Activated T-cell treated with anti-CD3 and anti-CD28 coated beads, Interleukin-2, amount 50 U/mL, for 24 hours (primary cell): ENCODE data around the gene PRR12.

Experiments
- DNase-seq: peaks from one replicate; pipeline ENCODE4 v3.0.0-alpha.2; 2020
- H3K27ac Mint-ChIP-seq: 2 replicates; pipeline ENCODE4 v1.8.0; 2020; ENCODE audit warnings: mild to moderate bottlenecking, mixed read lengths
- H3K27me3 Mint-ChIP-seq: 2 replicates; pipeline ENCODE4 v1.8.0; 2020; ENCODE audit warnings: mixed read lengths
- H3K36me3 Mint-ChIP-seq: 2 replicates; pipeline ENCODE4 v1.8.0; 2020; ENCODE audit warnings: low read depth, mixed read lengths
- H3K4me1 Mint-ChIP-seq: 2 replicates; pipeline ENCODE4 v1.8.0; 2020; ENCODE audit warnings: low read depth, mixed read lengths
- H3K4me3 Mint-ChIP-seq: 2 replicates; pipeline ENCODE4 v1.8.0; 2020; ENCODE audit warnings: mild to moderate bottlenecking, moderate library complexity, mixed read lengths
- H3K9me3 Mint-ChIP-seq: 2 replicates; pipeline ENCODE4 v1.8.0; 2020; ENCODE audit warnings: mixed read lengths

The PRR12 gene

GRCh38 chr19:49635530-49636232, 44.7 kb downstream of the PRR12 start:
- Mint-ChIP-seq H3K4me3 (no peak overlapping the region), H3K9me3 (no peaks in the 10 kb centered on the region), H3K27ac (peak overlapping the region; percentile 38), H3K36me3 (peaks cover 3% of the 10 kb centered on the region), H3K4me1 (peaks cover 20% of the 10 kb centered on the region), H3K27me3 (no peaks in the 10 kb centered on the region)
- DNase-seq = no peak

DNA sequence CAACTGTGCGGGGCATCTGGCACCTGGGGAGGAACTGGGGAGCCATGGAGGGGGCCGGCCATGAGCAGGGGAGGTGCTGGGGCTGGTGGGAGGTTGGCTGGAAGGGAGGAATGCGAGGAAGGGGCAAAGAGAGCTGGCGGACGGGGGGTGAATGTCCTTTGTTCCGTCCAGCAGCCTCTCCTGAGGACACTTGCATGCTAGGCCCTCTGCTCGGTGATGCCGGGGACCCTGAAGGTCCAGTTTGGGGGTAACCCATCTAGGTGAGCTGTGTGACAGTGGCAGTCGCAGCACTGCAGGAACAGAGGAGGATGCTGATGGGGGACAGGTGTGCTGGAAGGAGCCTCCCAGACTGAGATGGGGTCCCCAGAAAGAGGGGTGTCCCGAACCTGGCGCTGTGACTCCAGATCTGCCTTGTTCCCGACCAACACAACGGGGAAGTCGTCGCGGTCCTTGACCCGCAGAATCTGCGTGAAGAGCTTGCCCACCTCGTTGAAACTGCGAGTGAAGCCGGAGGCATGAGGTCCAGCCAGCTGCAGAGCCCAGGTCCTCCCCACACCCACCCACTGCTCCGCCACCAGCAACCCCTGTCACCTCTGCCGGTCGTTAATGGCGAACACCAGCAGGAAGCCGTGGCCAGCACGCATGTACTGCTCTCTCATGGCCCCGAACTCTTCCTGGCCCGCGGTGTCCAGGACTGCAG, 45.4 kb downstream of the PRR12 start:
- Mint-ChIP-seq H3K4me3 (no peak overlapping the region), H3K9me3 (no peaks in the 10 kb centered on the region), H3K36me3 (peaks cover 7% of the 10 kb centered on the region), H3K27ac (peak overlapping the region; percentile 38), H3K4me1 (peaks cover 22% of the 10 kb centered on the region), H3K27me3 (no peaks in the 10 kb centered on the region)
- no peak for DNase-seq

DNA sequence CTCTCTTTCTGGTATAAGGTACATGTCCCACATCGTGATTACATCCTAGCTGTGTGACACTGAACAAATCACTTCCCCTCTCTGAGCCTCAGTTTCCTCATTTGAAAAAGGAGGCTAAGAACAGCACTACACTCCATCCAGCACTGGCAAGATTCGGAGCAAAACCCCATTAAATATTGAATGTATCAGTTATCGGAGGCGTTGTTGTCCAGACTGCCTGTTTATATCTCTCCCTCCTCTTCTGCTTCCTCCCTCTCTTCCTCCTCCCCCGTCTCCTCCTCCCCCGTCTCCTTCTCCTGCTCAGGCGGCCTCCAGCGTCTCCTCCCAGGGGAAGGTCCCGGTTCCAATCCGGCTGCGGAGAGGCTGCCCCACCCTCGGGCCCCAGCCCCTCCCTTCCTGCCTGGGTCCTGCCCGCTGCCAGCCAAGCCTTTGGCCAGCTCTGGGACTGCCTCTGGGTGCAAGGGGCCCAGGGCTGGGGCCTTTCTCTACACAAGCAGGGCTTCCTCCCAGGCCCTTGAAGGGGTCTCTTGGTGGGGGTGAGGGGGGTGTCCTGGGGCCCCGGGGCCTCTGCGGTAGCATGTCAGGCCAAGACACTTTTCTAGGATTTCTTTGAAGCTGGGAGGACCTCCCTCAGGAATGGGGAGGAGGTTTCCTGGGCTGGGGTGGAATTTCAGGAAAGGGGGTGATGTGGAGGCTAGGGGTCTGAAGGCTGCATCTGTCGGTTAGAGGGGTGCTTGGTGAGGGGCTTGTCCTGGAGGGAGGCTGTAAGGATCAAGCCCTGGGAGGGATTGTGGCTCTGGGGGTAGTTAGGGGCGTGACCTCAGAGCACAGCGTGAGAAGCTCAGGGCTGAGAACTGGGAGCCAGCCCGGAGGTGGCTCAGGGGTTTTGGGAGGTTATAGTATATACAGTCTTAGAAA, 47.1 kb downstream of the PRR12 start:
- peak overlapping the region; percentile 55 for H3K27ac Mint-ChIP-seq
- H3K9me3 Mint-ChIP-seq = no peaks in the 10 kb centered on the region
- peak; percentile 43 for DNase-seq

DNA sequence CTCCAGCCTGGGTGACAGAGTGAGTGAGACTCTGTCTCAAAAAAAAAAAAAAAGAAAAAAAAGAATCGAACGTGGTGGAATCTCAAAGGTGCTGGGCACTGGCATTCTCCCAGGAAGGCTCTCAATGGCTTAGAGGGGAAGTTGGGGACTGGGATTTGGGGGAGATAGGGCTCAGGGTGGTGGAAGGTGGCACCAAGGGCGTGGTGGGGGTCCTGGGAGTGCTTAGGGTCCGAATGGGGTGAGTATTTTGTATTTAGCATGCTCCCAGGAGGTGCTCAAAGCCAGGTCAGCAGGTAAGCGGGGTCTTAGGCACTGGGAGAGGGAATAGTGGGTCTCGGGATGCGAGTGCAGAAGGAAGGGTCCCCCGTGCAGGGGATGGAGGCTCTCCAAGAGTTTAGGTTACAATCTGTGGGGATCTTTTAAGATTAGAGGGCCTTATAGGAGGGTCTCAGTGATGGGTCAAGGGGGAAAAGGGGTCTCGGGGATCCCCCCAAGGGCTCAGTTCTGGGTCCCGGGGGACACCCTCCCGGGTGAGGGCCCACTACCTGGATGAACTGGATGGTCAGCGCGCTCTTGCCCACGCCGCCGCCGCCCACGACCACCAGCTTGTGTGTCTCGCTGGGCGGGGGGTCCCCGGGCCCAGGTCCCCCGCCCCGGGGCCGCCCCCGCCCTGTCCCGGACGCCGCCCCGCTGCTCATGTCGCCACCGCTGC, 48.6 kb downstream of the PRR12 start:
- Mint-ChIP-seq H3K4me1 (peaks cover 45% of the 10 kb centered on the region), H3K4me3 (peak overlapping the region; percentile 99), H3K27me3 (no peaks in the 10 kb centered on the region), H3K36me3 (peaks cover 26% of the 10 kb centered on the region), H3K9me3 (no peaks in the 10 kb centered on the region), H3K27ac (peak overlapping the region; percentile 79)
- DNase-seq = no peak

More for the DNA sequence above, 47.1 kb downstream of the PRR12 start:
- Mint-ChIP-seq H3K4me1 (peaks cover 30% of the 10 kb centered on the region), H3K27me3 (no peaks in the 10 kb centered on the region), H3K4me3 (peak overlapping the region; percentile 36), H3K36me3 (peaks cover 16% of the 10 kb centered on the region)

GRCh38 chr19:49640113-49640898, 49.3 kb downstream of the PRR12 start, which contains the start of gene RRAS:
Gene RRAS (minus strand): TSS chr19:49640143. CDS start chr19:49640098, 45 bp downstream.
- no peaks in the 10 kb centered on the region for H3K27me3 Mint-ChIP-seq
- H3K36me3 Mint-ChIP-seq = peaks cover 31% of the 10 kb centered on the region
- H3K4me3 Mint-ChIP-seq = peak within 1 kb of the TSS; percentile 99
- peaks cover 49% of the 10 kb centered on the region for H3K4me1 Mint-ChIP-seq
- H3K27ac Mint-ChIP-seq = peak within 1 kb of the TSS; percentile 100
- DNase-seq = peak; percentile 99
- no peaks in the 10 kb centered on the region for H3K9me3 Mint-ChIP-seq

DNA sequence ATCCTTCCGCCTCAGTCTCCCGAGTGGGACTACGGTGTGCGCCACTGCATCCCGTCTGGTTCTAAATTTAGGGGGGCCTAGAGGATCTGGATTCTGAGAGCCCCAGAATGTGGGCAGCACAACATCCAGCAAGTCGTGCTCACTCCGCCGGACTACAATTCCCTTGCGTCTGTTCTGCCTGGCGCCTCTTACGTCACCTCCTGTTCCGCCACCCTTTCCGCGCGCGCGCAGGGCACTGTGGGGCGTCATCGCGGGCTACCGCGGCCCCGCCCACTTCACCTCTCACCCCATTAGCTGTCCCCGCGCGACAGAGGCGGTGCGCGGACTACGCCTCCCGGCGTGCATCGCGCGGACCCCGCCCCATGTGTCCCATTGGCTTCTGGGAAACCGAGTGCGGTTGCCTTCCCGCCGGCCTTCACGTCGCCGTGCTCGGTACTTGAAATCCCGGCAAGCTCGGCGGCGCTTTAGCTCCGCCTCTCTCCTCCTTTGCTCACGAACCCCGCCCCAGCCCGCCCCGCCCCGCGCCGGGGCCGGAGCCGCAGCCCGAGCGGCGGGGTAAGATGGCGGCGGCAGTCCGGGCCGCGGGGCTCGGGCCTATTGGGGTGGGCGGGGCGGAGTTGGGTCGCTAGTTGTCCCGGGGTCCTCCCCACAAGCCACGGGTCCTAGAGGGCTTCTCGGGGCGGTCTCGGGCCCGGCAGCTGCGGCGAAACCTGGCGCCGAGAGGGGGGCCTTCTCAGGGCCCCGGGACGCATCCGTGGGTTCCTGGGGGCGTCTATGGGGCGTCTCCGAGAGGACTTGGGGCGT, 50.9 kb downstream of the PRR12 start, which contains the start of gene SCAF1:
TSS of gene SCAF1 (plus strand) at position 522 of the 804 bp plus-strand sequence. CDS start 2,818 bp downstream, outside the sequence.
- Mint-ChIP-seq H3K4me1 (peaks cover 55% of the 10 kb centered on the region), H3K27me3 (no peaks in the 10 kb centered on the region), H3K36me3 (peaks cover 47% of the 10 kb centered on the region), H3K27ac (peak within 1 kb of the TSS; percentile 100), H3K9me3 (no peaks in the 10 kb centered on the region), H3K4me3 (peak within 1 kb of the TSS; percentile 99)
- DNase-seq = peak; percentile 99

GRCh38 chr19:49642492-49643035, 51.6 kb downstream of the PRR12 start:
- no peaks in the 10 kb centered on the region for H3K9me3 Mint-ChIP-seq
- no peak for DNase-seq
- H3K36me3 Mint-ChIP-seq = peaks cover 54% of the 10 kb centered on the region
- peak overlapping the region; percentile 99 for H3K4me3 Mint-ChIP-seq
- no peaks in the 10 kb centered on the region for H3K27me3 Mint-ChIP-seq
- peaks cover 58% of the 10 kb centered on the region for H3K4me1 Mint-ChIP-seq
- peak overlapping the region; percentile 100 for H3K27ac Mint-ChIP-seq

DNA sequence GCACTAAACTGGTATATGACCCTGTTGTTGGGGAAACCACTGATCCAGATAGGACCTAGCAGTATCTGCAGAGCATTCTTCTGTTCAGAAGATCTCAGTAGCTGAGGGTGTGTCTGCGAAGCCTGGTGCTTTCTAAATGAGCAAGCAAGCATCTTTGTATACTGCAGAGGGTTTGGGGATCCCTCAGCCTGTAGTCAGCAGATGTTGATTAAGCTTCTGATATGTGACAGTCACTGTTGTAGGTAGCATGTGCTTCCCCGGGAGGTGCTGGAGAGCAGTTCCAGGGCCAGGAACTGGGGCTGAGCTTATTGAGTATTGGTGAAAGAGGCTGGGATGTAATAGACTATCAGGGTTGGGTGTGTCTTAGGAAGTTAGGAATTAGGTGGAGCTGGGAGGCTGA, 52.5 kb downstream of the PRR12 start:
- DNase-seq = no peak
- Mint-ChIP-seq H3K36me3 (peaks cover 59% of the 10 kb centered on the region), H3K4me1 (peaks cover 54% of the 10 kb centered on the region), H3K4me3 (peak overlapping the region; percentile 99), H3K27ac (peak overlapping the region; percentile 100), H3K9me3 (no peaks in the 10 kb centered on the region), H3K27me3 (no peaks in the 10 kb centered on the region)

DNA sequence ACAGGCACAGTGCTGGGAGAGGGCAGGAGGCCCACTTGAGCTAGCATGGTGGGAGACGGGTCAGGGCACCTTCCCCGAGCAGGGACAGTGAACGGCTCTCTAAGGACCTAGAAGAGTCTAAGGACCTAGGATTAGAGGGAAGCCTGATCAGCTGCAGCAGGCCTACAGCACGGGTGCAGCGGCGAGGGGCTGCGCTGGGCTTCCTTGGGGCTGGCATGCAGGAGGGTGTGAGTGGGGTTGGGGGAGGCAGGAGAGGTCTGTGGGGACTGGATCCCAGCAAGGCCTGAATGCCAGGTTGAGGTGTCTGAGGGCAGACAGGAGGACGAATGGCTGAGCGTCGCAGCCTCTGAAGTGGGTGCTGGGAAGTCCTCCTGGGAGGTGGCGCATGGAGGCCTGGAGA, 54.6 kb downstream of the PRR12 start:
- peaks cover 79% of the 10 kb centered on the region for H3K36me3 Mint-ChIP-seq
- peak overlapping the region; percentile 47 for H3K27ac Mint-ChIP-seq
- peaks cover 41% of the 10 kb centered on the region for H3K4me1 Mint-ChIP-seq
- H3K4me3 Mint-ChIP-seq = no peak overlapping the region
- no peaks in the 10 kb centered on the region for H3K27me3 Mint-ChIP-seq
- no peaks in the 10 kb centered on the region for H3K9me3 Mint-ChIP-seq
- DNase-seq = no peak

DNA sequence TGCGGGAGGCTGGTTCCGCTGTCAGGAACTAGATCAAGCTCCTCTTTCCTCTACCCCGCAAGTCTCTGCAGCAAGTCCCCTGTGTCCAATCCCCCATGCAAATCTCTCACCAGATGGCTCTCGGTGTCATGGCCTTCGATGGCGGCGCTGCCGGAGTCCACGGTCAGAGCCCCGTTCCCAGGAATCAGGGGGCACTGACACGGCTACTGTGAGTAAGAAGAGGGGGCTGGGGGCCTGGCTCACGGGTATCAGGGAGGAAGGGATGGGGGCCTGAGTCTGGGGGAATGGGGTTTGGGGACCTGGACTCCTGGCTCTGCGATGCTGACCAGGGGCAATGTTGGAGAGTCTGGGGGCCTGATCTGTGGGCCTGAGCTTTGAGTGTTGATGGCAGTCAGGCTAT, 55.0 kb downstream of the PRR12 start:
- Mint-ChIP-seq H3K4me3 (no peak overlapping the region), H3K9me3 (no peaks in the 10 kb centered on the region), H3K27ac (peak overlapping the region; percentile 47), H3K27me3 (no peaks in the 10 kb centered on the region), H3K4me1 (peaks cover 37% of the 10 kb centered on the region), H3K36me3 (peaks cover 77% of the 10 kb centered on the region)
- DNase-seq = no peak

- DNase-seq = no peak
- Mint-ChIP-seq H3K9me3 (no peaks in the 10 kb centered on the region), H3K36me3 (peaks cover 75% of the 10 kb centered on the region), H3K27me3 (no peaks in the 10 kb centered on the region), H3K4me3 (no peak overlapping the region), H3K4me1 (peaks cover 35% of the 10 kb centered on the region), H3K27ac (peak overlapping the region; percentile 63)
Measured at GRCh38 chr19:49646586-49646985, 55.6 kb downstream of the PRR12 start.

DNA sequence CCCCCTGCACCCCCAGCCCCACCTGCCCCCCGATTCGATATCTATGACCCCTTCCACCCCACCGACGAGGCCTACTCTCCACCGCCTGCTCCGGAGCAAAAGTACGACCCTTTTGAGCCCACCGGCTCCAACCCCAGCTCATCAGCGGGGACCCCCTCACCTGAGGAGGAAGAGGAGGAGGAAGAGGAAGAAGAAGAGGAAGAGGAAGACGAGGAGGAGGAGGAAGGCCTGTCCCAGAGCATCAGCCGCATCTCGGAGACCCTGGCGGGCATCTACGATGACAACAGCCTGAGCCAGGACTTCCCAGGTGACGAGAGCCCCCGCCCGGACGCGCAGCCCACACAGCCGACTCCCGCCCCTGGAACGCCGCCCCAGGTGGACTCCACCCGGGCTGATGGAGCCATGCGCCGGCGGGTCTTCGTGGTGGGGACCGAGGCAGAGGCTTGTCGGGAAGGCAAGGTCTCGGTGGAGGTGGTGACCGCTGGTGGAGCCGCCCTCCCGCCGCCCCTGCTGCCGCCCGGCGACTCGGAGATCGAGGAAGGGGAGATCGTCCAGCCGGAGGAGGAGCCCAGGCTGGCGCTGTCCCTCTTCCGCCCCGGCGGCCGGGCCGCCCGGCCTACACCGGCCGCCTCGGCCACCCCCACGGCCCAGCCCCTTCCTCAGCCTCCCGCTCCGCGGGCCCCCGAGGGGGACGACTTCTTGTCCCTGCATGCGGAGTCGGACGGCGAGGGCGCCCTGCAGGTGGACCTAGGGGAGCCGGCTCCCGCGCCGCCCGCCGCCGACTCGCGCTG, 60.2 kb downstream of the PRR12 start:
- Mint-ChIP-seq H3K27ac (no peak overlapping the region), H3K4me1 (peaks cover 4% of the 10 kb centered on the region), H3K9me3 (no peaks in the 10 kb centered on the region), H3K36me3 (peaks cover 78% of the 10 kb centered on the region), H3K4me3 (no peak overlapping the region), H3K27me3 (no peaks in the 10 kb centered on the region)
- DNase-seq = no peak
